ENCODE data around the gene KRT80.

DNA sequence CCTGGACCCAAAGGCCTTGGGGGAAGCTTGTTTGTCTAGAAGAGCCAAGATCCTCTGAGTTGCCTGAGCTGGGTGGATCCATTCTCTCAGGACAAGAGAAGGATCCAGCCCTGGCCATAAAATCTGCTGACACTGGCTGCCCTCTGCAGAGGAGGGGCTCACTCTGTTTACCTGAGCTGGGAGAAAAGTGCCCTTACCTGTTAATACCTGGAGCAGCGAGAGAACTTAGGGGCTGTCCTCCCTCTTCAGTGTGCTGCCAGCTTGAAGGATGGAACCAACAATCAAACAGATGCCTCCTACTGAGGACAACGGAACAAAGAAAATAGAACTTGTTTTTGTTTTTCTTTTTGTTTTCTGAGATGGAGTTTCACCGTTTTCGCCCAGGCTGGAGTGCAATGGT, 33.9 kb upstream of the KRT80 start:
- TF ChIP-seq, protein P1, sequence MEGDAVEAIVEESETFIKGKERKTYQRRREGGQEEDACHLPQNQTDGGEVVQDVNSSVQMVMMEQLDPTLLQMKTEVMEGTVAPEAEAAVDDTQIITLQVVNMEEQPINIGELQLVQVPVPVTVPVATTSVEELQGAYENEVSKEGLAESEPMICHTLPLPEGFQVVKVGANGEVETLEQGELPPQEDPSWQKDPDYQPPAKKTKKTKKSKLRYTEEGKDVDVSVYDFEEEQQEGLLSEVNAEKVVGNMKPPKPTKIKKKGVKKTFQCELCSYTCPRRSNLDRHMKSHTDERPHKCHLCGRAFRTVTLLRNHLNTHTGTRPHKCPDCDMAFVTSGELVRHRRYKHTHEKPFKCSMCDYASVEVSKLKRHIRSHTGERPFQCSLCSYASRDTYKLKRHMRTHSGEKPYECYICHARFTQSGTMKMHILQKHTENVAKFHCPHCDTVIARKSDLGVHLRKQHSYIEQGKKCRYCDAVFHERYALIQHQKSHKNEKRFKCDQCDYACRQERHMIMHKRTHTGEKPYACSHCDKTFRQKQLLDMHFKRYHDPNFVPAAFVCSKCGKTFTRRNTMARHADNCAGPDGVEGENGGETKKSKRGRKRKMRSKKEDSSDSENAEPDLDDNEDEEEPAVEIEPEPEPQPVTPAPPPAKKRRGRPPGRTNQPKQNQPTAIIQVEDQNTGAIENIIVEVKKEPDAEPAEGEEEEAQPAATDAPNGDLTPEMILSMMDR (IDR thresholded peaks at IDR 0.05), result no peak
- no peak for TF ChIP-seq ZFX (IDR thresholded peaks at IDR 0.05; ENCODE audit: borderline replicate concordance)

All from 22Rv1 (cell line).